Kidney (tissue), 14 donors: Measurements from ENCODE around the gene SGCG. TPM values are rescaled to one million over a fixed set of nuclear protein-coding genes. Genes with fewer than 3 reads are reported as not detected.
A peak's percentile ranks its signal among the peaks of the same experiment; 100 is the strongest.

Experiments used
- DNase-seq, 5 donors: peaks; one replicate each; pipeline ENCODE4 v3.0.0-alpha.2; 2013 to 2020
- FAIRE-seq: peaks from 2 replicates; lab custom pipeline; 2012; peaks lifted over from hg19 to GRCh38; lab: Jason Lieb, UNC
- H3K27ac ChIP-seq, 2 donors: one replicate each; pipeline ENCODE4 v1.7.0; 2013; ENCODE audit warnings: low read depth in 2 of 2, low read length in 2 of 2, inconsistent platforms in 1 of 2
- H3K27me3 ChIP-seq: one replicate; pipeline ENCODE4 v1.7.1; 2013; ENCODE audit warnings: low read length, inconsistent platforms; ENCODE audit not compliant: control insufficient read depth, insufficient read depth
- H3K36me3 ChIP-seq, 3 donors: one replicate each; pipeline versions ENCODE4 v1.7.0 to v1.7.1; 2013; ENCODE audit warnings: low read length in 3 of 3, control low read depth in 1 of 3, inconsistent platforms in 1 of 3; ENCODE audit not compliant: insufficient read depth in 3 of 3, control insufficient read depth in 2 of 3
- H3K4me1 ChIP-seq, 3 donors: one replicate each; pipeline versions ENCODE4 v1.7.0 to v1.7.1; 2013; ENCODE audit warnings: low read length in 3 of 3, inconsistent platforms in 1 of 3, low read depth in 1 of 3; ENCODE audit not compliant: control insufficient read depth in 2 of 3, insufficient read depth in 2 of 3
- H3K4me3 ChIP-seq, 3 donors: one replicate each; pipeline versions ENCODE4 v1.7.0 to v1.8.1; 2013; ENCODE audit warnings: low read length in 3 of 3, control low read depth in 1 of 3, inconsistent platforms in 1 of 3
- H3K9ac ChIP-seq, 3 donors: one replicate each; pipeline versions ENCODE4 v1.7.0 to v1.7.1; 2013; ENCODE audit warnings: low read length in 3 of 3, control low read depth in 1 of 3, inconsistent platforms in 1 of 3
- H3K9me3 ChIP-seq, 3 donors: one replicate each; pipeline versions ENCODE4 v1.7.0 to v1.7.1; 2013; ENCODE audit warnings: low read length in 3 of 3, control low read depth in 1 of 3, inconsistent platforms in 1 of 3; ENCODE audit not compliant: control insufficient read depth in 2 of 3, insufficient read depth in 1 of 3
- CTCF ChIP-seq: IDR thresholded peaks from 3 replicates; pipeline ENCODE4 v1.5.1; 2012; ENCODE audit warnings: mild to moderate bottlenecking, moderate library complexity, borderline replicate concordance; ENCODE audit not compliant: insufficient read depth; ENCODE audit errors: extremely low read depth
- intact Hi-C: fragments of 100-400 bp; cut with DNase I; formaldehyde crosslinking; loops from one replicate; pipeline ENCODE4 v1.11.1; 2022
- polyA plus RNA-seq: library from polyadenylated mRNA; stranded (reverse); fragments of 350-450 nt; fragmentation: Illumina TruSeq; extraction: RNeasy Lipid Tissue Mini Kit (QIAGEN cat#74804); gene quantifications from one replicate; pipeline ENCODE4 v1.2.3, GENCODE V29; 2014; ENCODE audit warnings: low read depth, low replicate concordance; ENCODE audit not compliant: insufficient read depth
- total RNA-seq: library from RNA; stranded (reverse); fragmentation: NEBNext Ultra II Directional; extraction: Animal tissue kit (Norgen Biotek cat#: 25700); gene quantifications from one replicate; pipeline ENCODE4 v1.2.1, GENCODE V29; 2021
- donor health status: control.
- donor health status: control.
- donor health status: control.
- donor health status: control.
- donor health status: control.
- donor health status: DM: yes; HTN: yes; CAD: no.
- donor health status: Normal renal cell carcinoma (clear cell type).

SGCG gene
- total and polyA plus RNA-seq, 2 donors from 2014 or later: 0.50 TPM; not detected in 1

DNA sequence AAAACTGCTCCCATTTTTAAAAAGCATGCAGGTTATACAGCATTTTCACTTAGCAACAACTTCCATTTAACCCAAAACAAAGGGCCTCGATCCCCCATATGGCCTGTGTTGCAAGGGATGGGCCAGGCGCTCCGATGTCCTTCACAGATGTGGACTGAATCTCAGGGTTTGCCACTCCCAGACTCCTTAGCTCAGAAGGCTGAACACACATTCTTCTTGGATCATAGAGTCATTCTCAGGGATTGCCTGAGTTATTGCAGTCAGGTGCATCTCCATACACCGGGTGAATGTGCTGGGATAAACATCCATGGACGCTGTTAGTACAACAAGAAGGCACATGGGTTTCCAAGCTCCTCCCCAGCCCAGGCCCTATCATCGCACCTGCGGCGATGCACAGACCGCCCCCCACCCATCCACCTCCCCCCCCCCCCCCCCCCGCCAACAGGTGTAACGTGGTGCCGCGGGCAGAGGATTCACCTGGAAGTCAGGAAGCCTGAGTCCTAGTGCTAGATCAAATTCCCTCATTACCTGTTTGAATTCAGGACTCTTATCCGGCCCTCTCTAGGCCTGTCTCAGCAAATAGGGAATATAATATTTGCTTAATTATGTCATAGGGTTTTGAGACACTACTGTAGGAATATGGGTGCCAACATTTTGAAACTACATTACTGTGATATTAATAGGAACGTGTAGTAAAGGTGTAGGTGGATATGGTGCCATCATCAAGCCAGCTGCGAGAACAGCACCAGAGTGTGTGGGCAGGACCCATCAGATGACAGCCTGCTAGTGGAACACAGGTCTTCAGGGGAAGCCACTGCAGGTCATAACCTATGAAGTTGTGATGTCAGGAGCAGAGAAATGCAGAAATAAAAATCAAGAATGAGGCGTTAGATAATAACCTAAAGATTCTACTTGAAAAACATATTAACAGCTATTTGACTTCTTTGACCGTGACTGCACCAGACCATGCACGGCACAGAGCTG lies 141.9 kb downstream of the SGCG start:
- Histone ChIP-seq H3K9me3 (no peaks in the 10 kb centered on the region), H3K27me3 (no peaks in the 10 kb centered on the region), H3K27ac (no peak overlapping the region), H3K4me3 (no peak overlapping the region), H3K9ac (no peak overlapping the region), H3K4me1 (no peaks in the 10 kb centered on the region), H3K36me3 (no peaks in the 10 kb centered on the region)
- intact Hi-C loops: no loop called here
- no peak for TF ChIP-seq CTCF
- DNase-seq: no peak
- FAIRE-seq: no peak

DNA sequence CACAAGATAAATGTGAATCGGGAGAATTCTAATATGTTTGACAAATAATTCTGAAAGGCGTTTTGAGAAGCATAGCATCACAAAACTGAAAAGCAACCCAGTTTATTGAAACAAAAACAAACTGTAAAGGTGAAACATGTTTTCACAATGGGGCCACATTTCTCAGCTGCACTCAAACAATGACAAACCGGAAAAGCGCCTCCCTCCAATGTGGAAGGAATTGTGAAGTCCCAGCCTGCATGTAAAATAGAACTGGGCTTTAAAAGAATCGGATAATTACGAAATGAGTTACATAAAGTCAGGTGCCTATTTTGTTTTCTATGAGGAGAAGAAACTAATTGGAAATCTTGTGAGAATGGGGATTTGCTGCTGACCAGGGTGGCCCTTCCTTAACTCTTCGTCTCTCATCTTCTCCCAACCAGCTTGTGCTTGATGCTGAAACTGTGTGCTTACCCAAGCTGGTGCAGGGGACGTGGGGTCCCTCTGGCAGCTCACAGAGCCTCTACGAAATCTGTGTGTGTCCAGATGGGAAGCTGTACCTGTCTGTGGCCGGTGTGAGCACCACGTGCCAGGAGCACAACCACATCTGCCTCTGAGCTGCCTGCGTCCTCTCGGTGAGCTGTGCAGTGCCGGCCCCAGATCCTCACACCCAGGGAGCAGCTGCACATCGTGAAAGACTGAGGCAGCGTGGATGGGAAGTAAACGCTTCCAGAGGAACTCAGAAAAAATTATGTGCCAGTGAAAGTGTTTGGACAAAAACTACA lies 143.3 kb downstream of the SGCG start:
- FAIRE-seq: no peak

GRCh38 chr13:23325191-23325590 lies 144.4 kb downstream of the SGCG start:
- no peak overlapping the region for H3K27ac ChIP-seq
- FAIRE-seq (no peak), DNase-seq (no peak)
- no peak for TF ChIP-seq CTCF
- H3K36me3 ChIP-seq: no peaks in the 10 kb centered on the region
- H3K9ac ChIP-seq: no peak overlapping the region
- intact Hi-C loops: no loop called here
- no peaks in the 10 kb centered on the region for H3K27me3 ChIP-seq
- H3K9me3 ChIP-seq: no peaks in the 10 kb centered on the region
- H3K4me3 ChIP-seq: no peak overlapping the region
- H3K4me1 ChIP-seq: no peaks in the 10 kb centered on the region

More for the DNA sequence above, 143.3 kb downstream of the SGCG start:
- intact Hi-C loops: no loop called here
- Histone ChIP-seq H3K27ac (no peak overlapping the region), H3K9me3 (no peaks in the 10 kb centered on the region), H3K4me3 (no peak overlapping the region), H3K9ac (no peak overlapping the region), H3K4me1 (no peaks in the 10 kb centered on the region), H3K36me3 (no peaks in the 10 kb centered on the region), H3K27me3 (no peaks in the 10 kb centered on the region)
- DNase-seq: peak in 1 of 5 donors; percentile 13
- TF ChIP-seq CTCF: no peak
